Keratinocyte (primary cell): ENCODE measurements around the gene ZFAND6. TPM values are rescaled to one million over a fixed set of nuclear protein-coding genes. Genes with fewer than 3 reads are reported as not detected.
"Not testable (repeated sequence)": the region's sequence is repeated elsewhere in the genome, so short reads cannot be mapped to it uniquely, and the experiment has no call there.

Source experiments
- DNase-seq: peaks from one replicate; pipeline ENCODE4 v3.0.0-alpha.2; 2011; ENCODE audit warnings: low read depth, missing footprints, low spot score
- FAIRE-seq: peaks from 2 replicates; lab custom pipeline; 2011; peaks lifted over from hg19 to GRCh38; lab: Jason Lieb, UNC
- H2AFZ ChIP-seq: 2 replicates; pipeline ENCODE4 v1.6.0; 2012; ENCODE audit warnings: low read length, control low read depth, inconsistent platforms; ENCODE audit not compliant: control insufficient read depth
- H3K27ac ChIP-seq: 2 replicates; pipeline ENCODE4 v1.5.1; 2011; ENCODE audit warnings: low read length; ENCODE audit not compliant: control insufficient read depth, insufficient read depth
- H3K27me3 ChIP-seq: 3 replicates; pipeline ENCODE4 v1.6.0; 2011; ENCODE audit warnings: low read length; ENCODE audit not compliant: control insufficient read depth, insufficient read depth; ENCODE audit errors: extremely low read depth
- H3K36me3 ChIP-seq, 2 experiments: 2 replicates in 1 of 2; 3 replicates in 1 of 2; pipeline ENCODE4 v1.5.1; 2011; ENCODE audit warnings: low read length in 2 of 2, mild to moderate bottlenecking in 1 of 2; ENCODE audit not compliant: control insufficient read depth in 2 of 2, insufficient read depth in 2 of 2; ENCODE audit errors: extremely low read depth in 1 of 2
- H3K4me1 ChIP-seq: 3 replicates; pipeline ENCODE4 v1.5.1; 2011; ENCODE audit warnings: low read length; ENCODE audit not compliant: control insufficient read depth, insufficient read depth; ENCODE audit errors: extremely low read depth
- H3K4me2 ChIP-seq: 3 replicates; pipeline ENCODE4 v1.6.0; 2011; ENCODE audit warnings: low read depth, low read length; ENCODE audit not compliant: control insufficient read depth, insufficient read depth; ENCODE audit errors: extremely low read depth
- H3K4me3 ChIP-seq, 3 experiments: fragments of 200-600 bp in 1 of 3; sonication (generic) in 1 of 3; 2 replicates in 2 of 3; 3 replicates in 1 of 3; pipeline ENCODE4 v1.5.1; 2011 to 2016; ENCODE audit warnings: low read length in 3 of 3, mild to moderate bottlenecking in 3 of 3, control low read depth in 2 of 3, inconsistent platforms in 1 of 3, low read depth in 1 of 3, mixed read lengths in 1 of 3, mixed run types in 1 of 3, moderate library complexity in 1 of 3; ENCODE audit not compliant: control insufficient read depth in 2 of 3, insufficient read depth in 2 of 3; ENCODE audit errors: extremely low read depth in 1 of 3
- H3K79me2 ChIP-seq: 2 replicates; pipeline ENCODE4 v1.6.0; 2012; ENCODE audit warnings: low read length; ENCODE audit not compliant: control insufficient read depth, insufficient read depth
- H3K9ac ChIP-seq: 3 replicates; pipeline ENCODE4 v1.6.0; 2011; ENCODE audit warnings: low read length; ENCODE audit not compliant: control insufficient read depth, insufficient read depth; ENCODE audit errors: extremely low read depth
- H3K9me1 ChIP-seq: 3 replicates; pipeline ENCODE4 v1.6.0; 2011; ENCODE audit warnings: low read length; ENCODE audit not compliant: control insufficient read depth, insufficient read depth; ENCODE audit errors: extremely low read depth
- H3K9me3 ChIP-seq: 2 replicates; pipeline ENCODE4 v1.5.1; 2012; ENCODE audit warnings: low read depth, low read length; ENCODE audit not compliant: control insufficient read depth
- H4K20me1 ChIP-seq: 3 replicates; pipeline ENCODE4 v1.6.0; 2011; ENCODE audit warnings: low read length; ENCODE audit not compliant: control insufficient read depth, insufficient read depth; ENCODE audit errors: extremely low read depth
- EZH2 ChIP-seq: IDR thresholded peaks from one replicate; pipeline ENCODE4 v1.6.1; 2012; ENCODE audit warnings: inconsistent platforms, mild to moderate bottlenecking, low read length, moderate library complexity
- dilution Hi-C: fragments of 300-500 bp; cut with MboI; formaldehyde crosslinking; loops from one replicate; pipeline ENCODE4 v1.7.0; 2020; ENCODE audit warnings: low sequenced_read_pairs; ENCODE audit not compliant: extremely low pct_ligation_motif_present
- polyA plus RNA-seq, 5 experiments: library from polyadenylated mRNA; depleted of rRNA in 3 of 5; stranded (reverse) in 3 of 5; stranded (forward) in 1 of 5; unstranded in 1 of 5; fragments of >200 nt; gene quantifications; 1 replicate in 1 of 5; 2 replicates in 3 of 5; 3 replicates in 1 of 5; pipeline versions ENCODE4 v1.2.1 to v1.2.3, GENCODE V29; 2011 to 2012; ENCODE audit warnings: missing spikeins in 2 of 5, low read depth in 1 of 5, low replicate concordance in 1 of 5
- TF ChIP-seq, protein P1 (sequence below), 3 experiments: IDR thresholded peaks in 1 of 3; conservative IDR thresholded peaks in 1 of 3; optimal IDR thresholded peaks in 1 of 3; 2 replicates in 2 of 3; 3 replicates in 1 of 3; pipeline versions ENCODE3 to v1.5.1; 2011; ENCODE audit warnings: low read length in 3 of 3, mild to moderate bottlenecking in 3 of 3, moderate library complexity in 2 of 3, control low read depth in 1 of 3, inconsistent platforms in 1 of 3; ENCODE audit not compliant: insufficient read depth in 2 of 3; ENCODE audit errors: extremely low read depth in 1 of 3

ZFAND6 gene
- polyA plus RNA-seq, 1 donor (not counting 4 experiments of a cell fraction or from before 2014, with no cell fraction given): 142 TPM

DNA sequence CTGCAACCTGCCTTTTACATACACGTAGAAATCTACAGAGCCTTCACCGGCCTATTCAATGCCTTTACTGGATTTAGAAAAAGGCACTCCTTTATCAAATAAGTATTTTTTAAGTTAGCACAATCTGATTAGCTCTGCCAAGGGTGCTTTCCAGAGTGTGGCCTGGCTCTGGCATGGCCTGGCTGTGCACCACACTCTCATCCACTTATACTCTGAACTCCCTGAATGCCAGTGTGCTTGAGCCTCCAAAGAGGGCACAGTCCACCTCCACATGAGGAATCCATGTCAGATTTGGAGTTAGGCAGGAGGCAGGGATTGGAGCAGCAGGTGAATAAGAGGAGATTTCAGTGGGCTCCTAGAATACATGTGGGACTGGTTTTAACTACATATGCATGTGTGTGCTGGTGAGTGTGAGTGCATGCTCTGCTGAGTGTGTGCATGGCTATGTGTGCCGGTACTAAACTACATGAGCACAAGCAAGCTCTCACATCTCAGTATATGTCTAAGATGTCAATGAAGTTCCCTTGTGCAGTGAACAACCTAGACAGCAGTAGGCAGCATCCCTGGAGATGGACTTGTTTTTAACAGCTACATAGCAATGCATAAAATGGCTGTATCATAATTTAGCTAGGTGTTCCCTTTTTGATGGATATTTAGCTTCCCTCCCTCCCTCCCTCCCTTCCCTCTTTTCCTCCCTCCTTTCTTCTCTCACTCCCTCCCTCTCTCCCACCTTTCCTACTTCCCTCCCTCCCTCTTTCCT, 17.8 kb upstream of the ZFAND6 start:
- DNase-seq (no peak), FAIRE-seq (no peak)
- H3K4me3 ChIP-seq: no peak overlapping the region

DNA sequence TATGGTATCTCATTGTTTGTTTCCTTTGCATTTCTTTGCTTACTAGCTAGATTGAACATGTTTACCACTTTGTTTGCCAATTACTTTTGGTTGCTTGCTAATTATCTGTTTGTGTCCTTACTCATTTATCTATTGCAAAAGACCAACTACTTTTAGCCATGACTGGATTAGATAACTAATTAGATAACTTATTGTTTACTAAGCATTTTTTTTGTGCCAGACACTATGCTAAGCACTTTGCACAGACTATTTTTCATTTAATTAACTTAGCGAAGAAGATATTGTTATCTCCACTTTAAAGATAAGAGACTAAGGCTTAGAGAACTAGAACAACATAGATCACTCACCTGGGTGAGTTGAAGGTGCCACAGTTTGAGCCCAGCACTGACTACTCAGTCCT, 16.9 kb upstream of the ZFAND6 start:
- H3K9me1 ChIP-seq: no peaks in the 10 kb centered on the region
- no peaks in the 10 kb centered on the region for H3K79me2 ChIP-seq
- dilution Hi-C loops: no loop called here
- no peaks in the 10 kb centered on the region for H3K27me3 ChIP-seq
- no peaks in the 10 kb centered on the region for H3K9me3 ChIP-seq
- H3K4me2 ChIP-seq: no peak overlapping the region
- no peak overlapping the region for H3K4me3 ChIP-seq
- no peak for TF ChIP-seq EZH2
- TF ChIP-seq, protein P1, sequence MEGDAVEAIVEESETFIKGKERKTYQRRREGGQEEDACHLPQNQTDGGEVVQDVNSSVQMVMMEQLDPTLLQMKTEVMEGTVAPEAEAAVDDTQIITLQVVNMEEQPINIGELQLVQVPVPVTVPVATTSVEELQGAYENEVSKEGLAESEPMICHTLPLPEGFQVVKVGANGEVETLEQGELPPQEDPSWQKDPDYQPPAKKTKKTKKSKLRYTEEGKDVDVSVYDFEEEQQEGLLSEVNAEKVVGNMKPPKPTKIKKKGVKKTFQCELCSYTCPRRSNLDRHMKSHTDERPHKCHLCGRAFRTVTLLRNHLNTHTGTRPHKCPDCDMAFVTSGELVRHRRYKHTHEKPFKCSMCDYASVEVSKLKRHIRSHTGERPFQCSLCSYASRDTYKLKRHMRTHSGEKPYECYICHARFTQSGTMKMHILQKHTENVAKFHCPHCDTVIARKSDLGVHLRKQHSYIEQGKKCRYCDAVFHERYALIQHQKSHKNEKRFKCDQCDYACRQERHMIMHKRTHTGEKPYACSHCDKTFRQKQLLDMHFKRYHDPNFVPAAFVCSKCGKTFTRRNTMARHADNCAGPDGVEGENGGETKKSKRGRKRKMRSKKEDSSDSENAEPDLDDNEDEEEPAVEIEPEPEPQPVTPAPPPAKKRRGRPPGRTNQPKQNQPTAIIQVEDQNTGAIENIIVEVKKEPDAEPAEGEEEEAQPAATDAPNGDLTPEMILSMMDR (optimal IDR thresholded peaks at IDR 0.05 in 1 of 3, IDR thresholded peaks at IDR 0.05 in 1 of 3, conservative IDR thresholded peaks at IDR 0.05 in 1 of 3; ENCODE audit: extremely low read depth in 1 of 3, insufficient read depth in 2 of 3, low read length in 3 of 3): no peak
- no peak overlapping the region for H3K27ac ChIP-seq
- FAIRE-seq (no peak), DNase-seq (no peak)
- H3K36me3 ChIP-seq: no peaks in the 10 kb centered on the region
- H4K20me1 ChIP-seq: no peaks in the 10 kb centered on the region
- H3K9ac ChIP-seq: no peak overlapping the region
- no peaks in the 10 kb centered on the region for H3K4me1 ChIP-seq
- no peak overlapping the region for H2AFZ ChIP-seq

More for the DNA sequence above, 17.8 kb upstream of the ZFAND6 start:
- Histone ChIP-seq H2AFZ (no peak overlapping the region), H4K20me1 (no peaks in the 10 kb centered on the region), H3K79me2 (no peaks in the 10 kb centered on the region), H3K4me1 (no peaks in the 10 kb centered on the region), H3K9me1 (no peaks in the 10 kb centered on the region), H3K27ac (no peak overlapping the region), H3K9ac (no peak overlapping the region), H3K9me3 (no peaks in the 10 kb centered on the region), H3K27me3 (no peaks in the 10 kb centered on the region), H3K4me2 (no peak overlapping the region), H3K36me3 (no peaks in the 10 kb centered on the region)
- dilution Hi-C loops: no loop called here
- TF ChIP-seq, protein P1 (optimal IDR thresholded peaks at IDR 0.05 in 1 of 3, IDR thresholded peaks at IDR 0.05 in 1 of 3, conservative IDR thresholded peaks at IDR 0.05 in 1 of 3; ENCODE audit: extremely low read depth in 1 of 3, insufficient read depth in 2 of 3, low read length in 3 of 3): no peak
- no peak for TF ChIP-seq EZH2

DNA sequence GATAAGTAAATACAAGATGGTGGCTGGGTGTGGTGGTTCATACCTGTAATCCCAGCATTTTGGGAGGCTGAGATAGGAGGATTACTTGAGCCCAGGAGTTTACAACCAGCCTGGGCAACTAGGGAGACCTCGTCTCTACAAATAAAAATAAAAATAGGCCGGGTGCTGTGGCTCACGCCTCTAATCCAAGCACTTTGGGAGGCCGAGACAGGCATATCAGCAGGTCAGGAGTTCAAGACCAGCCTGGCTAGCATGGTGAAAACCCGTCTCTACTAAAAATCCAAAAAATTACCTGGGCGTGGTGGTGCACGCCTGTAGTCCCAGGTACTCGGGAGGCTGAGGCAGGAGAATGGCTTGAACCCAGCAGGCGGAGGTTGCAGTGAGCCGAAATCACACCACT, 14.3 kb upstream of the ZFAND6 start:
- H3K4me2 ChIP-seq, H3K4me3 ChIP-seq, DNase-seq, H2AFZ ChIP-seq, H3K27ac ChIP-seq, dilution Hi-C loops, H3K9ac ChIP-seq, H3K9me3 ChIP-seq, H4K20me1 ChIP-seq, H3K36me3 ChIP-seq, H3K9me1 ChIP-seq, H3K4me1 ChIP-seq, FAIRE-seq, H3K27me3 ChIP-seq, H3K79me2 ChIP-seq: not testable (repeated sequence)
